CD4-positive, alpha-beta memory T cell (primary cell): ENCODE measurements around the gene FBXO7. TPM values are rescaled to one million over a fixed set of nuclear protein-coding genes. Genes with fewer than 3 reads are reported as not detected.

Experiments used
- polyA plus RNA-seq, 2 donors: library from polyadenylated mRNA; unstranded; fragments of 300-500 nt; fragmentation: Illumina TruSeq; gene quantifications; one replicate each; pipeline ENCODE4 v1.2.3, GENCODE V29; 2021
- total RNA-seq, 2 experiments: library from RNA; stranded (reverse); gene quantifications; one replicate each; pipeline ENCODE4 v1.2.3, GENCODE V29; 2021

The FBXO7 gene
- total and polyA plus RNA-seq, 4 experiments from 2014 or later, result 89.3 to 189 (median 120) TPM

Other genes with a start within 250 kb of the FBXO7 start
- gene SLC5A4, start 219.5 kb upstream of the FBXO7 start, total RNA-seq, result not detected
- not detected for gene SLC5A4, start 219.5 kb upstream of the FBXO7 start, polyA plus RNA-seq
- not detected for gene RFPL3, start 116.9 kb upstream of the FBXO7 start, total RNA-seq
- gene RFPL3, start 116.9 kb upstream of the FBXO7 start, polyA plus RNA-seq, result not detected
- 10 to 100 TPM; 46.7 to 59.2 TPM for gene RTCB, start 62.6 kb upstream of the FBXO7 start, total RNA-seq
- gene RTCB, start 62.6 kb upstream of the FBXO7 start, polyA plus RNA-seq, result 100 to 1,000 TPM; 109 to 163 TPM
- gene BPIFC, start 10.4 kb upstream of the FBXO7 start, total RNA-seq, result not detected
- not detected for gene BPIFC, start 10.4 kb upstream of the FBXO7 start, polyA plus RNA-seq